Gastrocnemius medialis (tissue), 4 donors: ENCODE measurements around the gene KHSRP. TPM values are rescaled to one million over a fixed set of nuclear protein-coding genes. Genes with fewer than 3 reads are reported as not detected.

ENCODE experiments used
- ATAC-seq, 2 donors: fragments of 150-250 bp; one replicate each; pipeline ENCODE4 v1.9.1; 2016
- DNase-seq, 2 donors: peaks; one replicate each; pipeline ENCODE4 v3.0.0-alpha.2; 2019
- H3K27ac ChIP-seq, 4 donors: fragments of 200-600 bp; sonication (generic); 1 replicate in 1 of 4; 2 replicates in 3 of 4; pipeline ENCODE4 v1.5.1; 2016 to 2018; ENCODE audit warnings: mild to moderate bottlenecking in 2 of 4, moderate library complexity in 1 of 4
- H3K27me3 ChIP-seq, 3 donors: fragments of 200-600 bp; sonication (generic) in 2 of 3; 1 replicate in 1 of 3; 2 replicates in 2 of 3; pipeline versions ENCODE4 v1.5.1 to v1.6.0; 2016 to 2019; ENCODE audit warnings: mild to moderate bottlenecking in 1 of 3, moderate library complexity in 1 of 3
- H3K36me3 ChIP-seq, 2 donors: fragments of 200-600 bp; sonication (generic) in 1 of 2; one replicate each; pipeline ENCODE4 v1.5.1; 2017 to 2018
- H3K4me1 ChIP-seq, 2 donors: fragments of 200-600 bp; sonication (generic) in 1 of 2; one replicate each; pipeline ENCODE4 v1.5.1; 2016 to 2017; ENCODE audit warnings: mild to moderate bottlenecking in 2 of 2
- H3K4me3 ChIP-seq, 4 donors: fragments of 200-600 bp; sonication (generic) in 3 of 4; 1 replicate in 1 of 4; 2 replicates in 3 of 4; pipeline ENCODE4 v1.5.1; 2016 to 2019; ENCODE audit warnings: mild to moderate bottlenecking in 2 of 4
- H3K9me3 ChIP-seq, 3 donors: fragments of 200-600 bp; sonication (generic) in 2 of 3; 1 replicate in 1 of 3; 2 replicates in 2 of 3; pipeline ENCODE4 v1.5.1; 2016 to 2019
- POLR2A ChIP-seq, 2 donors: fragments of 450-650 bp; IDR thresholded peaks; one replicate each; pipeline ENCODE4 v1.6.1; 2017; ENCODE audit warnings: antibody characterized with exemption in 2 of 2, mild to moderate bottlenecking in 2 of 2, moderate library complexity in 2 of 2
- in situ Hi-C, 4 donors: fragments of 200-750 bp; cut with MboI; loops; one replicate each; pipeline versions ENCODE4 v1.15.0 to v1.8.0; 2017; ENCODE audit warnings: low sequenced_read_pairs in 4 of 4
- intact Hi-C: fragments of 100-400 bp; cut with DNase I; formaldehyde crosslinking; loops from one replicate; pipeline ENCODE4 v1.15.1; 2023; ENCODE audit warnings: low total_unique reads
- total RNA-seq, 4 donors: library from RNA; depleted of rRNA; stranded (reverse); fragments of >200 nt; gene quantifications; one replicate each; pipeline versions ENCODE4 v1.1.0 to v1.2.3, GENCODE V29; 2016
- TF ChIP-seq, protein P1 (sequence below), 5 experiments: fragments of 450-650 bp in 3 of 5; fragments of 200-600 bp in 2 of 5; sonication (generic) in 2 of 5; IDR thresholded peaks in 4 of 5; conservative IDR thresholded peaks in 1 of 5; 1 replicate in 4 of 5; 2 replicates in 1 of 5; pipeline ENCODE4 v1.5.1; 2016 to 2019; ENCODE audit warnings: antibody characterized with exemption in 5 of 5, mild to moderate bottlenecking in 3 of 5, moderate library complexity in 3 of 5

The KHSRP gene
- total RNA-seq, 4 donors from 2014 or later: 49.1 to 124 (median 85.6) TPM

DNA sequence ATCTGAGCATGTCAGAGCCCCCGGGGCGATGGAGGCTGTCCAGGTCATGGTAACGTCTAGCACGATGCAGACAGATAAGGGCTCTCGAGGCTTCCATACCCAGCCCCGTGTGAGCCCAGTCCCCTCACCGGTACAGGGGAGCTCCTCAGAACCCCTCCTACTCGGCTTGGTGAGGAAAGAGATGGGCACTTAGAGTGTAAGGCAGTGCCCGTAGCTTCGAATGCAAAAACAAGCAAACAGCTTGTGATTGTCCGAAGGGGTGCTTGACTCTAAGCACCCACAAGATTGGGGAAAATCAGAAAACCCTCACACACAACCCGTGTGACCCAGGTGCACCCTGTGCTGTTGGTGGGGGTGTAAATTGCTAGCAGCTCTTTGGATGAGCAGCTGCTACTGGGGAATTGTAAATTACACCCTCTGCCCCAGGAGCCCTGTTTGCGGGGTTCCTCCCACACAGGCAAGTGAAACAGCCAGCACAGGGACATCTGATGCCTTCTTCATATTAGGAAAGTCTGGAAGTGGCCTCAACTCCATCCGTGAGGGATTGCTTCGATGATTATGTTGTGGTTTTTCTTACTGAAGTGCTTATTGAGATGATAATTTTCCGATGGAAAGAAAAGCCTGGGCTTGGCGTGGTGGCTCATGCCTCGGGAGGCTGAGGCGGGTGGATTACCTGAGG is 48.0 kb downstream of the KHSRP start:
- in situ Hi-C loops (loop anchor here in 1 of 4 donors (25.0 kb wide), 1 partner anchor 361 kb away; the partner anchor contains the start of genes GPR108 and TRIP10), intact Hi-C loops (loop anchor here (10.0 kb wide), 1 partner anchor 752 kb away; the partner anchor contains the start of genes SAFB and SAFB2)
- TF ChIP-seq, protein P1, sequence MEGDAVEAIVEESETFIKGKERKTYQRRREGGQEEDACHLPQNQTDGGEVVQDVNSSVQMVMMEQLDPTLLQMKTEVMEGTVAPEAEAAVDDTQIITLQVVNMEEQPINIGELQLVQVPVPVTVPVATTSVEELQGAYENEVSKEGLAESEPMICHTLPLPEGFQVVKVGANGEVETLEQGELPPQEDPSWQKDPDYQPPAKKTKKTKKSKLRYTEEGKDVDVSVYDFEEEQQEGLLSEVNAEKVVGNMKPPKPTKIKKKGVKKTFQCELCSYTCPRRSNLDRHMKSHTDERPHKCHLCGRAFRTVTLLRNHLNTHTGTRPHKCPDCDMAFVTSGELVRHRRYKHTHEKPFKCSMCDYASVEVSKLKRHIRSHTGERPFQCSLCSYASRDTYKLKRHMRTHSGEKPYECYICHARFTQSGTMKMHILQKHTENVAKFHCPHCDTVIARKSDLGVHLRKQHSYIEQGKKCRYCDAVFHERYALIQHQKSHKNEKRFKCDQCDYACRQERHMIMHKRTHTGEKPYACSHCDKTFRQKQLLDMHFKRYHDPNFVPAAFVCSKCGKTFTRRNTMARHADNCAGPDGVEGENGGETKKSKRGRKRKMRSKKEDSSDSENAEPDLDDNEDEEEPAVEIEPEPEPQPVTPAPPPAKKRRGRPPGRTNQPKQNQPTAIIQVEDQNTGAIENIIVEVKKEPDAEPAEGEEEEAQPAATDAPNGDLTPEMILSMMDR (IDR thresholded peaks at IDR 0.05 in 4 of 5, conservative IDR thresholded peaks at IDR 0.05 in 1 of 5): no peak
- no peak for TF ChIP-seq POLR2A (IDR thresholded peaks at IDR 0.05)
- Histone ChIP-seq H3K36me3 (peaks cover 0 to 25% of the 10 kb centered on the region in 2 donors), H3K4me1 (peaks cover 0 to 10% of the 10 kb centered on the region in 2 donors), H3K27me3 (no peaks in the 10 kb centered on the region), H3K4me3 (no peak overlapping the region), H3K27ac (no peak overlapping the region), H3K9me3 (no peaks in the 10 kb centered on the region)
- no peak for ATAC-seq
- DNase-seq: no peak

DNA sequence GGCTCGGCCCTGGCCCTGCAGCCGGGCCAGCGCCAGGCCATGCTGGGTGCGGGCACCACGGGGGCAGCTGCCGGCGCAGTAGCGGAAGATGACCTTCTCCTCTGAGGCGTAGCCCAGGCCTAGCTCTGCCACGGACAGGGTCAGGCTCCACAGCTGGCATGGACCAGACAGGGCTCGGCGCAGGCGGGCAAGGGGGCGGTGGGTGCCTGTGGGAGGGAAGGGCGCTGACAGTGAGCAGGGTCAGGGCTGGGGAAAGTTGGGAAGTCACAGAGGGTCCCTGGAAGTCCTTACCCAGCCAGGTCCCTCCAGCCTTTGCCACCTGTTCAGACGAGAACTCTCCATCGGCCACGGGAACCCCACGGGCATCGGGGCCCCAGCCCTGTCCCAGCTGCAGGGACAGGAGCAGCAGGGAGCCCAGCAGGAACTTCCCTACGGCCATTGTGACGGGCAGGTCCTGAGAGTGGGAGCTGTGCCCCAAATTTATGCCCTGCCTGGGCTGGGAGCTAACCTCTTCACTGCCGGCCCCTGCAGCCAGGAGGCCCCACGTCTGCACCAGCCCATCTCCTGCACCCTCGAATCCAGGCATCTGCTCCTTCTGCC is 49.1 kb downstream of the KHSRP start, which contains the start of gene PSPN:
Gene PSPN, minus strand, starts transcription at position 523 of the 600 bp plus-strand sequence. Its CDS starts 84 bp downstream, at position 439.
- Histone ChIP-seq H3K4me3 (no peak within 1 kb of the TSS), H3K9me3 (no peaks in the 10 kb centered on the region), H3K4me1 (peaks cover 0 to 10% of the 10 kb centered on the region in 2 donors), H3K27me3 (no peaks in the 10 kb centered on the region), H3K36me3 (peaks cover 0 to 13% of the 10 kb centered on the region in 2 donors), H3K27ac (no peak within 1 kb of the TSS)
- intact Hi-C loops (loop anchor here (10.0 kb wide), 1 partner anchor 751 kb away; the partner anchor contains the start of genes SAFB and SAFB2), in situ Hi-C loops (loop anchor here in 1 of 4 donors (25.0 kb wide), 1 partner anchor 362 kb away; the partner anchor contains the start of genes GPR108 and TRIP10)
- TF ChIP-seq, protein P1 (IDR thresholded peaks at IDR 0.05 in 4 of 5, conservative IDR thresholded peaks at IDR 0.05 in 1 of 5): no peak
- TF ChIP-seq POLR2A (IDR thresholded peaks at IDR 0.05): no peak
- ATAC-seq: no peak
- no peak for DNase-seq

DNA sequence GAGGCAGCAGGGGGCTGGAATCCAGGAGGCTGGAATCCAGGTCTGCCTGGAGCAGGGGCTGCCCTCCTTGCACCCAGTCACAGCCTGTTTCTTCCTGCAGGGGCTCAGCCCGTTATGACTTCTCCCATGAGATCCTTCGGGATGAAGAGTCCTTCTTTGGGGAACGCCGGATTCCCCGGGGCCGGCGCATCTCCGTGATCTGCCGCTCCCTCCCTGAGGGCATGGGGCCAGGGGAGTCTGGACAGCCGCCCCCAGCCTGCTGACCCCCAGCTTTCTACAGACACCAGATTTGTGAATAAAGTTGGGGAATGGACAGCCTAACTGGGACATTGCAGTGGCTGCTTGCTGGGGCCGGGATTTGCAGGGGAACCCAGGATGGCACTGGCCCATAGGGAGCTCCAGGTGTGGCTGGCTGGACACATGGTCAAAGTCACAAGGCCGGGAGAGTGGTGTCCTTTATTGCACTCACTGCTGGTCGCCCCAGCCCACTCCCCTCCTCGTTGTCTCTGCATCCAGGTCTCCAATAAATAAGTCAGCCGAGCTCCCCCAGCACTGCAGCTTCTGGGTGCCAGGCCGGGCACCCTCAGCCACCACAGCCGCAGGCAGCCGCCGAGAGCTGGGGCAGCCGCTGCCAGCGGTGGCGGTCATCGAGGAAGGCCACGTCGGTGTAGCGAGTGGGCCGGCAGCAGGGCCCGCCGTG is 49.8 kb downstream of the KHSRP start:
- Histone ChIP-seq H3K27ac (no peak overlapping the region), H3K27me3 (no peaks in the 10 kb centered on the region), H3K4me3 (no peak overlapping the region), H3K9me3 (no peaks in the 10 kb centered on the region), H3K36me3 (peaks cover 0 to 7% of the 10 kb centered on the region in 2 donors), H3K4me1 (peaks cover 0 to 10% of the 10 kb centered on the region in 2 donors)
- intact Hi-C loops: loop anchor here (5.0 to 10.0 kb wide), 4 partner anchors 98 to 750 kb away; partner anchors contain the start of genes MLLT1, NDUFA11, SAFB and SAFB2
- DNase-seq (no peak), ATAC-seq (no peak)
- TF ChIP-seq POLR2A (IDR thresholded peaks at IDR 0.05): no peak
- TF ChIP-seq, protein P1 (IDR thresholded peaks at IDR 0.05 in 4 of 5, conservative IDR thresholded peaks at IDR 0.05 in 1 of 5): no peak
- in situ Hi-C loops: loop anchor here in 1 of 4 donors (25.0 kb wide), 1 partner anchor 362 kb away; the partner anchor contains the start of genes GPR108 and TRIP10

DNA sequence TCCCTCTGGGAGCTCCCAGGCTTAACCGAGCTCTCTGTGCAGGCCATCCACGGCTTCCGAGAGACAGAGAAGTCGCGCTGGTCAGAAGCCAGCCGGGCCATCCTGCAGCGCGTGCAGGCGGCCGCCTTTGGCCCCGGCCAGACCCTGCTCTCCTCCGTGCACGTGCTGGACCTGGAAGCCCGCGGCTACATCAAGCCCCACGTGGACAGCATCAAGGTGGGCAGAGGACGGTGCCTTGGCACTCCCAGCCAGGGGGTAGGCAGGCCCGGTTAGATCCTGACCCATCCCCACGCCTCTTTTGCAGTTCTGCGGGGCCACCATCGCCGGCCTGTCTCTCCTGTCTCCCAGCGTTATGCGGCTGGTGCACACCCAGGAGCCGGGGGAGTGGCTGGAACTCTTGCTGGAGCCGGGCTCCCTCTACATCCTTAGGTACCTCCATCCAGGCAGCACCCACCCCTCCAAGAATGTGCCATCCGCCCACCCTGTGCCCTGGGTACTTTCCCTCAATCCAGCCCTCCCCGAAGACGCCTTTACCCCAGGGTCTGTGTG is 50.4 kb downstream of the KHSRP start:
- Histone ChIP-seq H3K4me3 (no peak overlapping the region), H3K9me3 (no peaks in the 10 kb centered on the region), H3K27ac (peak overlapping the region; percentile 98 to 100 (median 100)), H3K27me3 (no peaks in the 10 kb centered on the region), H3K4me1 (peaks cover 0 to 10% of the 10 kb centered on the region in 2 donors), H3K36me3 (peaks cover 0 to under 1% of the 10 kb centered on the region in 2 donors)
- TF ChIP-seq, protein P1 (IDR thresholded peaks at IDR 0.05 in 4 of 5, conservative IDR thresholded peaks at IDR 0.05 in 1 of 5): no peak
- no peak for TF ChIP-seq POLR2A (IDR thresholded peaks at IDR 0.05)
- DNase-seq (no peak), ATAC-seq (no peak)
- intact Hi-C loops (loop anchor here (5.0 to 10.0 kb wide), 4 partner anchors 97 to 749 kb away; partner anchors contain the start of genes MLLT1, NDUFA11, SAFB and SAFB2), in situ Hi-C loops (no loop called here)
